Type B pancreatic cell (in vitro differentiated cells): Measurements from ENCODE around the gene KIF5A. TPM values are rescaled to one million over a fixed set of nuclear protein-coding genes. Genes with fewer than 3 reads are reported as not detected.

ENCODE experiments used
- DNase-seq: peaks from one replicate; pipeline ENCODE4 v3.0.0; 2021; ENCODE audit warnings: mixed read lengths; ENCODE audit not compliant: unreplicated experiment; ENCODE audit errors: extremely low spot score
- H3K27ac Mint-ChIP-seq: 2 replicates; pipeline ENCODE4 v1.8.0; 2021; ENCODE audit warnings: mild to moderate bottlenecking, mixed read lengths
- H3K27me3 Mint-ChIP-seq: 2 replicates; pipeline ENCODE4 v1.8.0; 2021; ENCODE audit warnings: mixed read lengths
- H3K36me3 Mint-ChIP-seq: 2 replicates; pipeline ENCODE4 v1.8.0; 2021; ENCODE audit warnings: mixed read lengths
- H3K4me1 Mint-ChIP-seq: one replicate; pipeline ENCODE4 v1.8.0; 2021; ENCODE audit warnings: mixed read lengths; ENCODE audit not compliant: unreplicated experiment
- H3K4me3 Mint-ChIP-seq: 2 replicates; pipeline ENCODE4 v1.8.0; 2021; ENCODE audit warnings: mild to moderate bottlenecking, mixed read lengths
- H3K9me3 Mint-ChIP-seq: 2 replicates; pipeline ENCODE4 v1.8.0; 2021; ENCODE audit warnings: mixed read lengths
- total RNA-seq: library from RNA; stranded (reverse); gene quantifications from 2 replicates; pipeline ENCODE4 v1.2.1, GENCODE V29; 2021; ENCODE audit warnings: low replicate concordance
- TF ChIP-seq, protein P1 (sequence below): fragments of 200-600 bp; sonication (generic); conservative IDR thresholded peaks from 2 replicates; pipeline ENCODE4 v1.5.0; 2021; ENCODE audit warnings: antibody characterized with exemption, mild to moderate bottlenecking

The KIF5A gene
- total RNA-seq, 1 donor from 2014 or later = 4.4 TPM

DNA sequence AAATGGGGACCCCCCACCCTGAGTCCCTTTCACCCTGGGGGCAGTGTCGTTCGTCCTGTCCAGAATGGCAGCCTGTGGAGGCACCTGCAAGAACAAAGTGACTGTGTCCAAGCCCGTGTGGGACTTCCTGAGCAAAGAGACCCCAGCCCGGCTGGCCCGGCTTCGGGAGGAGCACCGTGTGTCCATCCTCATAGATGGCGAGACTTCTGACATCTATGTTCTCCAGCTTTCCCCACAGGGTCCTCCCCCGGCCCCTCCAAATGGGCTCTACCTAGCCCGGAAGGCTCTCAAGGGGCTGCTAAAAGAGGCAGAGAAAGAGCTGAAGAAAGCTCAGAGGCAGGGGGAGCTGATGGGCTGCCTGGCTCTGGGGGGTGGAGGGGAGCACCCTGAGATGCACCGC is 57.0 kb downstream of the KIF5A start:
- Mint-ChIP-seq H3K4me3 (peak overlapping the region; percentile 91), H3K4me1 (peaks cover 25% of the 10 kb centered on the region), H3K27me3 (peaks cover 5% of the 10 kb centered on the region), H3K27ac (no peak overlapping the region), H3K9me3 (no peaks in the 10 kb centered on the region), H3K36me3 (peaks cover 11% of the 10 kb centered on the region)
- TF ChIP-seq, protein P1, sequence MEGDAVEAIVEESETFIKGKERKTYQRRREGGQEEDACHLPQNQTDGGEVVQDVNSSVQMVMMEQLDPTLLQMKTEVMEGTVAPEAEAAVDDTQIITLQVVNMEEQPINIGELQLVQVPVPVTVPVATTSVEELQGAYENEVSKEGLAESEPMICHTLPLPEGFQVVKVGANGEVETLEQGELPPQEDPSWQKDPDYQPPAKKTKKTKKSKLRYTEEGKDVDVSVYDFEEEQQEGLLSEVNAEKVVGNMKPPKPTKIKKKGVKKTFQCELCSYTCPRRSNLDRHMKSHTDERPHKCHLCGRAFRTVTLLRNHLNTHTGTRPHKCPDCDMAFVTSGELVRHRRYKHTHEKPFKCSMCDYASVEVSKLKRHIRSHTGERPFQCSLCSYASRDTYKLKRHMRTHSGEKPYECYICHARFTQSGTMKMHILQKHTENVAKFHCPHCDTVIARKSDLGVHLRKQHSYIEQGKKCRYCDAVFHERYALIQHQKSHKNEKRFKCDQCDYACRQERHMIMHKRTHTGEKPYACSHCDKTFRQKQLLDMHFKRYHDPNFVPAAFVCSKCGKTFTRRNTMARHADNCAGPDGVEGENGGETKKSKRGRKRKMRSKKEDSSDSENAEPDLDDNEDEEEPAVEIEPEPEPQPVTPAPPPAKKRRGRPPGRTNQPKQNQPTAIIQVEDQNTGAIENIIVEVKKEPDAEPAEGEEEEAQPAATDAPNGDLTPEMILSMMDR = no peak
- DNase-seq = no peak

DNA sequence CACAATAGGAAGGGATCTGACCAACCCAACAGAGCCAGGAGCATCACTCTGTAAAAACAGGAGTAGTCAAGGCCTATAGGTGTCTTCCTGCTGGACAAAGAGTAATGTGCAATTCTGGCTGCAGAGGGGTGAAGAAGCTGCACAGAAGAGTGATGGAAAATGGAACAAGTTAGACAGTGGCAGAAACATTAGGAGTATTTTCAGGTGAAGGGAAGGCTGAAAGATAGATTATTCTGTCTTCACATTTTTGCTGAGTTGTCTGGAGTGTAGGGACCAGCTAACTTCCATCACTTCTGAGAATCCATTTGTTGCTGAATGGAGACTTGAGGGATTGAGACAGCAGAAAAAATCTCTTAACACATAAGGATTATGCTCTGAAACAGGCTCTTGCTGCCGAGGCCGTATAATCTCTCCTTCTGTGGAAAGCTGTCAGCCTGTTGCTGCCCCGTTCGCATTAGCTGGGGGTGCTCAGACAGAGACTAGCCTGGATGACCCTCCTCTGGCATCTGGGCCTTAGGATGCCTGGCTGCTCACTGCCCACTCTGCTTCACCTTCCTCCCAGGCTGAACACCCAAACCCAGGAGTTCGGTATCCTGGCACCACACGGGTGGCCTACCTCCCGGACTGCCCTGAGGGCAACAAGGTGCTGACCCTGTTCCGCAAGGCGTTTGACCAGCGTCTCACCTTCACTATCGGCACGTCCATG is 58.3 kb downstream of the KIF5A start:
- H3K36me3 Mint-ChIP-seq = peaks cover 4% of the 10 kb centered on the region
- peaks cover 25% of the 10 kb centered on the region for H3K4me1 Mint-ChIP-seq
- H3K9me3 Mint-ChIP-seq = no peaks in the 10 kb centered on the region
- no peak overlapping the region for H3K27ac Mint-ChIP-seq
- peak overlapping the region; percentile 17 for H3K4me3 Mint-ChIP-seq
- DNase-seq = no peak
- TF ChIP-seq, protein P1 = no peak
- H3K27me3 Mint-ChIP-seq = peaks cover 10% of the 10 kb centered on the region

DNA sequence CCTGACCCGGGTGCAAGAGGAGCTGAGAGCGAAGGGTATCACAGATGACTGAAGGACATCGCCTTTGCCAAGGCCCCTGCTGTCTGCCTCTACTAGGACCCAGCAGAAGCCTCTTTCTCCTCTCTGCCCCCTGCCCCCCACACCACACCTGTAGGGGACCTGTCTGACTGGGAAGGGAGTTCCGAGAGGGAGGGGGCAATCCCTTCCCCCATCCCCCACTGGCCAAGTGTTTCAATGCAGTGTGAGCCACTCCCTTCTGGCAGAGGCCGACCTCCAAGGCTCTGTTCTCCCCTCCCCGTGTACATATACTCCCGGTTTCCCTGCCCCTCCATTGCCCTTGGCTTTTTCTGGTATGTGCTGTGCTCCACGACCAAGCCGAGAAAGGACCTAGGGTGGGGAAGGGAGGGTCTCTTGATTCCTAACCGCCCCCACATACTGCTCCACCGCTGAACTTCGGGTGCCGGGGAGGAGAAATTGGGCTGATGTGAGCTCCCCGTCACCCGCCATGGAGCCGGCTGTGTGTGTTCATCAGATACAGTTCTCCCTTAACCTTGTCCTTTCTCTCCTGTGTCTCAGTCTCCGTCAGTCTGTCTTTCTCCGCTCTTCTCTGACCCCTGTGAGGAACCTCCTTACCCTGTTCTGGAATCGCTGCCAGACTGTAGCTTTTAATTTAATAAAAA is 59.4 kb downstream of the KIF5A start:
- Mint-ChIP-seq H3K27me3 (peaks cover 10% of the 10 kb centered on the region), H3K27ac (peak overlapping the region; percentile 61), H3K4me1 (peaks cover 14% of the 10 kb centered on the region), H3K9me3 (no peaks in the 10 kb centered on the region), H3K36me3 (peaks cover 4% of the 10 kb centered on the region), H3K4me3 (peak overlapping the region; percentile 57)
- TF ChIP-seq, protein P1 = no peak
- no peak for DNase-seq

DNA sequence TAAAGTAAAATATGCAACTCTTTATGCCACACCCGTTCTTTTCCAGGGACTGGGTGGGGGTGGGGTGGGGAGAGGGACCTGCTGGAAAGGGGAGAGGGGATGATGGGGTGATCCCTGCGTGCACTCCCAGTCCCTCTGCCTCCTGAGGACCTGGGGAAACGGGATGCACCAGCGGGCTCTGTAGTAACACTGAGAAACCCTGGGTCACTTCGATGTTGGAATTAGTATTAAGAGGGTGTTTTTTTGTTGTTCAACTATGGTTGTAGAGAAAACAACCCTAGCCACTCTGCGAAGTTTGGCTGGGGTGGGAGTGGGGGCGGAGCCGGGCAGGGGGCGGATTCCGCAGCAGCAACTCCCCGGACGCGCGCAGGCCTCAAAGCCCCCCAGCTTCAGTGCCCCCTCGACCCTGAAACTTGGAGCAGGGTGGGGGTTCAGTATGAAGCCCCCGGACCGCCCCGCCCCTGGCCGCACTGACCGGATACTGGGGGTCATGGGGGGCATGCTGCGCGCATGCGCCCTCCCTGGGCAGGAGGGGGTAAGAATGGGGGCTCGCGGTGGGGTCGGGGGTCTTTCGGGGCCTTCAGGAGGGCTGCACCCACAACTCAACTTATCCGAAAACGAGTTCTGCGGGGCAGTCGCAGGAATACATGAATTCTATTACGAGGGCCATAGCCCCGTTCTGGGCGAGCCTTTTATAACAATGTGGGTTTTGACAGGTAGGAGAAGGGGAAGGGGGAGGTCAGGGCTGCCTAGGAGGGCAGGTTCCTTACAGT is 60.1 kb downstream of the KIF5A start:
- H3K9me3 Mint-ChIP-seq = no peaks in the 10 kb centered on the region
- H3K36me3 Mint-ChIP-seq = peaks cover 4% of the 10 kb centered on the region
- H3K27ac Mint-ChIP-seq = peak overlapping the region; percentile 61
- peak overlapping the region; percentile 87 for H3K4me3 Mint-ChIP-seq
- TF ChIP-seq, protein P1 = no peak
- H3K4me1 Mint-ChIP-seq = peaks cover 13% of the 10 kb centered on the region
- peaks cover 10% of the 10 kb centered on the region for H3K27me3 Mint-ChIP-seq
- no peak for DNase-seq

DNA sequence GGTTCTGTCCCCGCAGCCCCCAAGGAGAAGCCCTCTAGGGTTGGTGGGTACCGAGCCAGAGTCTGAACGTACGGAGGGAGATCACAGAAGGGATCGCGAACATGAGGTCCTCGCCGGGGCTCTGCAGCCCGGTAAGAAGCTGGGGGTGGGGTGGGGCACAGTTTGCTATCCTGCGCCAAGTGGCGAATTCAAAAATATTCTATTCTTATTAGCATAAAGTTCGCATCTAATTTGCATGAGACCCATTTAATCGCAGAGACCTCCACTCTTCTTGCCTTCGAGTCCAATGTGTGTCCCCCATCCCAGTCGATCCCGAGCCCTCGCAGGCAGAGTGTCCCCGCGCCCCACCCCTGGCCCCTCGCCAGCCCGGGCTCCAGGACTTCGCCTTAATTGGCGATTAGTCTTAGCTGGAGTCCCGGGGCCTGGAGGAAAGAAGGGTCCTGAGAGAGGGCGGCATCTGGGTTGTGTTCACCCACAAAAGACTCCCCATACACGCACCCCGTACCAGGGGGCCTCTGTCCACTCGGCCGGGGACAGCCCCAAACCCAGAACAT is 60.8 kb downstream of the KIF5A start:
- Mint-ChIP-seq H3K27me3 (peaks cover 12% of the 10 kb centered on the region), H3K9me3 (no peaks in the 10 kb centered on the region), H3K36me3 (peaks cover 4% of the 10 kb centered on the region), H3K4me3 (peak overlapping the region; percentile 87), H3K27ac (peak overlapping the region; percentile 43), H3K4me1 (peaks cover 8% of the 10 kb centered on the region)
- DNase-seq = no peak
- TF ChIP-seq, protein P1 = no peak
